Bronchial epithelial cell (primary cell): ENCODE data around the gene ZDHHC11B. TPM values are rescaled to one million over a fixed set of nuclear protein-coding genes. Genes with fewer than 3 reads are reported as not detected.
"Not testable (repeated sequence)": the region's sequence is repeated elsewhere in the genome, so short reads cannot be mapped to it uniquely, and the experiment has no call there.

Experiments used
- DNase-seq: peaks from one replicate; pipeline ENCODE4 v3.0.0-alpha.2; 2010; ENCODE audit warnings: low read depth
- FAIRE-seq: peaks from 2 replicates; lab custom pipeline; 2011; peaks lifted over from hg19 to GRCh38; lab: Jason Lieb, UNC
- H3K27me3 ChIP-seq: 2 replicates; pipeline ENCODE4 v1.5.1; 2011; ENCODE audit warnings: low read length; ENCODE audit not compliant: control insufficient read depth, insufficient read depth
- H3K36me3 ChIP-seq: 2 replicates; pipeline ENCODE4 v1.5.1; 2011; ENCODE audit warnings: low read length; ENCODE audit not compliant: control insufficient read depth, insufficient read depth
- H3K4me3 ChIP-seq: 2 replicates; pipeline ENCODE4 v1.5.1; 2011; ENCODE audit warnings: mild to moderate bottlenecking, low read depth, low read length, control low read depth
- CTCF ChIP-seq: IDR thresholded peaks from 2 replicates; pipeline ENCODE4 v1.5.1; 2011; ENCODE audit warnings: mild to moderate bottlenecking, moderate library complexity, low read length, control low read depth, inconsistent platforms; ENCODE audit not compliant: insufficient read depth, severe bottlenecking
- total RNA-seq: library from RNA; depleted of rRNA; stranded (reverse); fragments of >200 nt; gene quantifications from 2 replicates; pipeline ENCODE4 v1.2.1, GENCODE V29; 2014

Gene ZDHHC11B
- total RNA-seq, 1 donor from 2014 or later = under 0.01 TPM

- peaks cover 4% of the 10 kb centered on the region for H3K27me3 ChIP-seq
- H3K36me3 ChIP-seq = no peaks in the 10 kb centered on the region
- H3K4me3 ChIP-seq = no peak overlapping the region
- no peak for FAIRE-seq
- no peak for TF ChIP-seq CTCF
- no peak for DNase-seq
Measured at GRCh38 chr5:757931-758697, 26.4 kb downstream of the ZDHHC11B start.

GRCh38 chr5:757346-757930, 27.1 kb downstream of the ZDHHC11B start:
- no peaks in the 10 kb centered on the region for H3K36me3 ChIP-seq
- no peak for DNase-seq
- no peak for TF ChIP-seq CTCF
- H3K27me3 ChIP-seq = peaks cover 4% of the 10 kb centered on the region
- no peak overlapping the region for H3K4me3 ChIP-seq
- no peak for FAIRE-seq

GRCh38 chr5:756865-757345, 27.6 kb downstream of the ZDHHC11B start:
- DNase-seq (no peak), FAIRE-seq (no peak)
- no peak overlapping the region for H3K4me3 ChIP-seq
- H3K36me3 ChIP-seq = no peaks in the 10 kb centered on the region
- H3K27me3 ChIP-seq = peaks cover 4% of the 10 kb centered on the region
- TF ChIP-seq CTCF = no peak

- DNase-seq (no peak), FAIRE-seq (no peak)
- H3K4me3 ChIP-seq = no peak overlapping the region
- no peaks in the 10 kb centered on the region for H3K36me3 ChIP-seq
- TF ChIP-seq CTCF = no peak
- peaks cover 4% of the 10 kb centered on the region for H3K27me3 ChIP-seq
Measured at GRCh38 chr5:756171-756570, 28.4 kb downstream of the ZDHHC11B start.

- H3K4me3 ChIP-seq, H3K27me3 ChIP-seq, H3K36me3 ChIP-seq, DNase-seq: not testable (repeated sequence)
- peak; percentile 84 for FAIRE-seq
Measured at GRCh38 chr5:754143-754632, 30.3 kb downstream of the ZDHHC11B start.

GRCh38 chr5:753567-754142, 30.9 kb downstream of the ZDHHC11B start:
- FAIRE-seq = peak; percentile 32
- H3K4me3 ChIP-seq, H3K27me3 ChIP-seq, H3K36me3 ChIP-seq, DNase-seq: not testable (repeated sequence)

GRCh38 chr5:752532-753115, 31.9 kb downstream of the ZDHHC11B start:
- DNase-seq, H3K4me3 ChIP-seq, H3K36me3 ChIP-seq, FAIRE-seq, H3K27me3 ChIP-seq: not testable (repeated sequence)

GRCh38 chr5:751992-752391, 32.5 kb downstream of the ZDHHC11B start:
- DNase-seq, H3K27me3 ChIP-seq, FAIRE-seq, H3K36me3 ChIP-seq, H3K4me3 ChIP-seq: not testable (repeated sequence)
